Pericardium fibroblast (primary cell): ENCODE results near the gene RBM25. TPM values are rescaled to one million over a fixed set of nuclear protein-coding genes. Genes with fewer than 3 reads are reported as not detected.

Source experiments
- total RNA-seq: library from RNA; depleted of rRNA; stranded (reverse); fragments of >200 nt; gene quantifications from 2 replicates; pipeline ENCODE4 v1.2.3, GENCODE V29; 2015

The RBM25 gene
- 15.2 and 22.6 TPM in 2 replicates for total RNA-seq

DNA sequence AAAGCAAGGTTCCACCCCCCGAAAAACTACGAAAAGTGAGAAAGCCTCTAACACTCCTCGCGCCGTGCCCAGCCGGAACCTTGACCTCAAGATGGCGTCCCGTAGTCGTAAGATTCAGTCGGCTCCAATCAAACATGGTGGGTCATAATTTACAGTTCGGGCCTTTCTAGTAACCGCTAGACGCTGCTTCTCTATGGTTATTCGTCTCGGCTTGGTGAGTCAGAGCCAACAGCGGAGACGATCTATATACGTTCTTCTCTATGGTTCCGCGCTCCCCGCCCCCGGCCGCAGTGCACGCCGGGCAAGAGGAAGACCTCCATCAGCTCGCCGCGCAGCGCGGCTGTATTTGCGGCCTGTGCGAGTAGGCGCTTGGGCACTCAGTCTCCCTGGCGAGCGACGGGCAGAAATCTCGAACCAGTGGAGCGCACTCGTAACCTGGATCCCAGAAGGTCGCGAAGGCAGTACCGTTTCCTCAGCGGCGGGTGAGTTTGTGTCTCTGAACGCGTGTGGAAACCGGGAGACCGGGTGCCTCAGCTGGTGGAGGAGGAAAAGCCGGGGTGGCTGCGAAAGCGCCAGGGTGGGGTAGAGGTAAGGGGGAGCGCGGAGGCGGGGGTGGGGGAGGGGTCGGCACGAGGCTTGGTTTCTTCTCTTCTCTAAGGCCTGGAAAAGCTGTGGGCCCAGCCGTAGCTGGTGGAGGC lies at the start of gene RBM25:
Gene RBM25 (plus strand): TSS at position 311 of the 698 bp plus-strand sequence. CDS start 13,108 bp downstream, outside the sequence.

GRCh38 chr14:73026845-73027542 lies 31.3 kb upstream of the RBM25 start, which contains the start of gene ZFYVE1:
ZFYVE1 (minus strand) TSS chr14:73027106; CDS start chr14:73024508, 2,598 bp downstream.

DNA sequence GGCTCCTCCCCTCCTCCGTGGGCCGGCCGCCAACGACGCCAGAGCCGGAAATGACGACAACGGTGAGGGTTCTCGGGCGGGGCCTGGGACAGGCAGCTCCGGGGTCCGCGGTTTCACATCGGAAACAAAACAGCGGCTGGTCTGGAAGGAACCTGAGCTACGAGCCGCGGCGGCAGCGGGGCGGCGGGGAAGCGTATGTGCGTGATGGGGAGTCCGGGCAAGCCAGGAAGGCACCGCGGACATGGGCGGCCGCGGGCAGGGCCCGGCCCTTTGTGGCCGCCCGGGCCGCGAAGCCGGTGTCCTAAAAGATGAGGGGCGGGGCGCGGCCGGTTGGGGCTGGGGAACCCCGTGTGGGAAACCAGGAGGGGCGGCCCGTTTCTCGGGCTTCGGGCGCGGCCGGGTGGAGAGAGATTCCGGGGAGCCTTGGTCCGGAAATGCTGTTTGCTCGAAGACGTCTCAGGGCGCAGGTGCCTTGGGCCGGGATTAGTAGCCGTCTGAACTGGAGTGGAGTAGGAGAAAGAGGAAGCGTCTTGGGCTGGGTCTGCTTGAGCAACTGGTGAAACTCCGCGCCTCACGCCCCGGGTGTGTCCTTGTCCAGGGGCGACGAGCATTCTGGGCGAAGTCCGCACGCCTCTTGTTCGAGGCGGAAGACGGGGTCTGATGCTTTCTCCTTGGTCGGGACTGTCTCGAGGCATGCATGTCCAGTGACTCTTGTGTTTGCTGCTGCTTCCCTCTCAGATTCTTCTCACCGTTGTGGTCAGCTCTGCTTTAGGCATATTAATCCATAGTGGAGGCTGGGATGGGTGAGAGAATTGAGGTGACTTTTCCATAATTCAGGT lies 78.3 kb downstream of the RBM25 start, which contains the start of gene PSEN1:
Gene PSEN1 (plus strand): TSS at position 121 of the 839 bp plus-strand sequence. CDS start 11,513 bp downstream, outside the sequence.

Other genes with a start within 250 kb of the RBM25 start
- gene DPF3, start 164.4 kb upstream of the RBM25 start, total RNA-seq: 0.23 and 0.26 TPM in 2 replicates
- gene DCAF4, start 132.1 kb upstream of the RBM25 start, total RNA-seq: 11.1 and 18.6 TPM in 2 replicates
- 14.2 and 17.7 TPM in 2 replicates for gene ZFYVE1, start 31.4 kb upstream of the RBM25 start, total RNA-seq
- gene PSEN1, start 78.0 kb downstream of the RBM25 start, total RNA-seq: 33.0 and 50.5 TPM in 2 replicates
- 22.0 and 25.0 TPM in 2 replicates for gene PAPLN, start 179.0 kb downstream of the RBM25 start, total RNA-seq